Panc1 (cell line): Measurements from ENCODE around the gene EML6. TPM values are rescaled to one million over a fixed set of nuclear protein-coding genes. Genes with fewer than 3 reads are reported as not detected.

Experiments
- ATAC-seq: fragments of 200-7000 bp; cut with Tn5 transposase; 2 replicates; pipeline ENCODE4 v1.9.1; 2020; ENCODE audit warnings: mild to moderate bottlenecking, moderate library complexity
- BruUV-seq: library from RNA; stranded (reverse); fragments of 400-500 nt; replicated peaks from 2 replicates; lab custom pipeline; 2021; lab: Mats Ljungman, UMichigan
- CTCF ChIA-PET: fragments of 300-600 bp; sonication (Branson Sonifier 250); formaldehyde crosslinking; loops from one replicate; lab custom pipeline; 2022; ENCODE audit warnings: antibody characterized with exemption; lab: Charles Lee
- POLR2A ChIA-PET: fragments of 300-600 bp; sonication (Branson Sonifier 250); formaldehyde crosslinking; loops from one replicate; lab custom pipeline; 2022; ENCODE audit warnings: antibody characterized with exemption; lab: Charles Lee
- DNase-seq: peaks from one replicate; pipeline ENCODE4 v3.0.0-alpha.2; 2010; ENCODE audit warnings: low read depth, low spot score
- H3K27ac ChIP-seq: 2 replicates; pipeline ENCODE4 v1.5.1; 2011; ENCODE audit warnings: mild to moderate bottlenecking, low read length, inconsistent platforms
- H3K27me3 ChIP-seq: fragments of 200-500 bp; sonication (Bioruptor generic); 2 replicates; pipeline ENCODE4 v1.6.0; 2014; ENCODE audit warnings: low read length, inconsistent platforms; ENCODE audit not compliant: control insufficient read depth, insufficient read depth
- H3K36me3 ChIP-seq: fragments of 200-500 bp; sonication (Bioruptor generic); 2 replicates; pipeline ENCODE4 v1.5.1; 2014; ENCODE audit warnings: inconsistent platforms, mild to moderate bottlenecking, low read length, moderate library complexity; ENCODE audit not compliant: control insufficient read depth, insufficient read depth
- H3K4me1 ChIP-seq: 2 replicates; pipeline ENCODE4 v1.5.1; 2011; ENCODE audit warnings: inconsistent platforms, mild to moderate bottlenecking, low read length, moderate library complexity; ENCODE audit not compliant: control insufficient read depth, insufficient read depth
- H3K4me3 ChIP-seq, 2 experiments: 2 replicates each; pipeline ENCODE4 v1.5.1; 2011 to 2012; ENCODE audit warnings: low read depth in 2 of 2, low read length in 2 of 2, mild to moderate bottlenecking in 2 of 2, inconsistent platforms in 1 of 2, moderate library complexity in 1 of 2
- H3K9me3 ChIP-seq: fragments of 200-500 bp; sonication (Bioruptor generic); 2 replicates; pipeline ENCODE4 v1.5.1; 2014; ENCODE audit warnings: low read depth, mild to moderate bottlenecking, inconsistent platforms, low read length, moderate library complexity; ENCODE audit not compliant: control insufficient read depth, insufficient read depth
- CTCF ChIP-seq: fragments of 450-650 bp; IDR thresholded peaks from 2 replicates; pipeline ENCODE4 v1.5.1; 2017; ENCODE audit warnings: mild to moderate bottlenecking
- POLR2AphosphoS5 ChIP-seq: IDR thresholded peaks from 2 replicates; pipeline ENCODE4 v1.6.1; 2012; ENCODE audit warnings: mild to moderate bottlenecking, low read depth, low read length, moderate library complexity
- REST ChIP-seq, 2 experiments: IDR thresholded peaks; 2 replicates each; pipeline ENCODE4 v1.6.1; 2011 to 2012; ENCODE audit warnings: low read depth in 2 of 2, control low read depth in 1 of 2, low read length in 1 of 2, mild to moderate bottlenecking in 1 of 2, moderate library complexity in 1 of 2; ENCODE audit not compliant: insufficient read depth in 1 of 2
- SIN3A ChIP-seq: IDR thresholded peaks from 2 replicates; pipeline ENCODE4 v1.6.1; 2012; ENCODE audit warnings: low read depth, mild to moderate bottlenecking, low read length, moderate library complexity, borderline replicate concordance; ENCODE audit not compliant: insufficient read depth
- TCF7L2 ChIP-seq: IDR thresholded peaks from 2 replicates; pipeline ENCODE4 v1.6.1; 2011; ENCODE audit warnings: mild to moderate bottlenecking, low read depth, low read length, inconsistent platforms
- in situ Hi-C: cut with HindIII; loops from 2 replicates; pipeline ENCODE4 v1.10.0; 2016; ENCODE audit warnings: low sequenced_read_pairs, low pct_unique_long_range_greater_than_20kb
- intact Hi-C: fragments of 100-400 bp; cut with micrococcal nuclease; formaldehyde crosslinking; loops from one replicate; pipeline ENCODE4 v1.10.0; 2022; ENCODE audit not compliant: unreplicated experiment
- total RNA-seq: library from RNA; stranded (reverse); gene quantifications from one replicate; pipeline ENCODE4 v1.2.1, GENCODE V29; 2021; ENCODE audit not compliant: unreplicated experiment

EML6 gene
- total RNA-seq, 1 experiment from 2014 or later, result 6.3 TPM

GRCh38 chr2:54887850-54888545, 164.5 kb downstream of the EML6 start:
- ChIA-PET POLR2A (no interaction called here), CTCF (no interaction called here)
- Histone ChIP-seq H3K27me3 (no peaks in the 10 kb centered on the region), H3K4me1 (no peaks in the 10 kb centered on the region; the same call in 1 of the 2 replicates), H3K9me3 (no peaks in the 10 kb centered on the region), H3K36me3 (no peaks in the 10 kb centered on the region), H3K27ac (no peak overlapping the region), H3K4me3 (no peak overlapping the region)
- intact Hi-C loops (no loop called here), in situ Hi-C loops (no loop called here)
- DNase-seq (no peak), ATAC-seq (no peak)
- TF ChIP-seq TCF7L2 (no peak), REST (IDR thresholded peaks at IDR 0.05; ENCODE audit: insufficient read depth in 1 of 2, low read depth in 2 of 2, low read length in 1 of 2) (no peak), POLR2AphosphoS5 (no peak), CTCF (no peak), SIN3A (no peak)
- BruUV-seq, result no TSS peak

GRCh38 chr2:54889053-54889452, 165.6 kb downstream of the EML6 start:
- no peak overlapping the region for H3K27ac ChIP-seq
- ChIA-PET CTCF (interaction anchor here (1.6 kb wide), 1 partner anchor 50 kb away, joined by 4 read pairs; no protein-coding TSS in a partner anchor), POLR2A (no interaction called here)
- H3K9me3 ChIP-seq, result no peaks in the 10 kb centered on the region; the same call in 1 of the 2 replicates
- no peaks in the 10 kb centered on the region; the same call in 1 of the 2 replicates for H3K4me1 ChIP-seq
- H3K4me3 ChIP-seq, result no peak overlapping the region
- in situ Hi-C loops (no loop called here), intact Hi-C loops (no loop called here)
- TF ChIP-seq REST (IDR thresholded peaks at IDR 0.05; ENCODE audit: insufficient read depth in 1 of 2, low read depth in 2 of 2, low read length in 1 of 2) (no peak), TCF7L2 (no peak), POLR2AphosphoS5 (no peak), CTCF (no peak), SIN3A (no peak)
- BruUV-seq, result no TSS peak
- no peaks in the 10 kb centered on the region for H3K27me3 ChIP-seq
- DNase-seq (no peak), ATAC-seq (no peak)
- H3K36me3 ChIP-seq, result no peaks in the 10 kb centered on the region
